HG03521 (cell line): ENCODE results near the gene DSCAML1.

Source experiments
- ATAC-seq: cut with Tn5 transposase; IDR thresholded peaks from one replicate; pipeline ENCODE4 v1.9.1; 2021; ENCODE audit warnings: mild to moderate bottlenecking, moderate library complexity; ENCODE audit not compliant: unreplicated experiment

DSCAML1 gene

GRCh38 chr11:117562136-117562535 lies 234.9 kb downstream of the DSCAML1 start:
- no peak for ATAC-seq

- no peak for ATAC-seq
These were observed 236.1 kb downstream of the DSCAML1 start for GRCh38 chr11:117560780-117561530.

GRCh38 chr11:117559698-117560097 lies 237.3 kb downstream of the DSCAML1 start:
- ATAC-seq = no peak

GRCh38 chr11:117557361-117557760 lies 239.7 kb downstream of the DSCAML1 start:
- ATAC-seq = no peak

- ATAC-seq = no peak
These were observed 242.2 kb downstream of the DSCAML1 start for GRCh38 chr11:117554601-117555333.

GRCh38 chr11:117552626-117553025 lies 244.4 kb downstream of the DSCAML1 start:
- no peak for ATAC-seq

GRCh38 chr11:117551761-117552343 lies 245.2 kb downstream of the DSCAML1 start:
- ATAC-seq = no peak

- no peak for ATAC-seq
These were observed 246.6 kb downstream of the DSCAML1 start for GRCh38 chr11:117550466-117550865.

- no peak for ATAC-seq
These were observed 247.6 kb downstream of the DSCAML1 start for GRCh38 chr11:117549417-117549816.

GRCh38 chr11:117548876-117549275 lies 248.1 kb downstream of the DSCAML1 start:
- ATAC-seq = no peak

- ATAC-seq = no peak
These were observed 249.1 kb downstream of the DSCAML1 start for GRCh38 chr11:117547946-117548345.

- ATAC-seq = no peak
These were observed 249.7 kb downstream of the DSCAML1 start for GRCh38 chr11:117547195-117547850.

GRCh38 chr11:117546431-117547194 lies 250.4 kb downstream of the DSCAML1 start:
- ATAC-seq = no peak

- no peak for ATAC-seq
These were observed 251.3 kb downstream of the DSCAML1 start for GRCh38 chr11:117545706-117546105.

GRCh38 chr11:117544130-117544800 lies 252.8 kb downstream of the DSCAML1 start:
- no peak for ATAC-seq

GRCh38 chr11:117541211-117541610 lies 255.8 kb downstream of the DSCAML1 start:
- ATAC-seq = no peak

GRCh38 chr11:117538263-117539135 lies 258.5 kb downstream of the DSCAML1 start:
- no peak for ATAC-seq

GRCh38 chr11:117535850-117536411 lies 261.1 kb downstream of the DSCAML1 start:
- no peak for ATAC-seq
